BE2C (cell line): Measurements from ENCODE around the gene EPB41L4A.

Experiments used
- DNase-seq: peaks from one replicate; pipeline ENCODE4 v3.0.0-alpha.2; 2020
- H3K27me3 ChIP-seq: fragments of 250-450 bp; sonication (Bioruptor Pico); 2 replicates; pipeline ENCODE4 v1.5.1; 2020; ENCODE audit warnings: mild to moderate bottlenecking
- H3K36me3 ChIP-seq: fragments of 250-450 bp; sonication (Bioruptor Pico); 2 replicates; pipeline ENCODE4 v1.5.1; 2020; ENCODE audit warnings: mild to moderate bottlenecking
- H3K4me1 ChIP-seq: fragments of 250-450 bp; sonication (Bioruptor Pico); 2 replicates; pipeline ENCODE4 v1.5.1; 2020
- H3K4me3 ChIP-seq: 2 replicates; pipeline ENCODE4 v1.5.1; 2011; ENCODE audit warnings: low read depth, low read length
- H3K9me3 ChIP-seq: fragments of 250-450 bp; sonication (Bioruptor Pico); 2 replicates; pipeline ENCODE4 v1.5.1; 2020
- CTCF ChIP-seq: IDR thresholded peaks from 2 replicates; pipeline ENCODE4 v1.5.1; 2012; ENCODE audit warnings: mild to moderate bottlenecking, low read depth, low read length

EPB41L4A gene

GRCh38 chr5:112382886-112383285 is 36.2 kb downstream of the EPB41L4A start:
- H3K4me3 ChIP-seq, result no peak overlapping the region
- H3K4me1 ChIP-seq, result no peaks in the 10 kb centered on the region
- H3K27me3 ChIP-seq, result peaks cover 42% of the 10 kb centered on the region
- H3K9me3 ChIP-seq, result no peaks in the 10 kb centered on the region
- DNase-seq, result no peak
- TF ChIP-seq CTCF, result no peak
- H3K36me3 ChIP-seq, result no peaks in the 10 kb centered on the region

GRCh38 chr5:112381521-112381920 is 37.6 kb downstream of the EPB41L4A start:
- Histone ChIP-seq H3K4me1 (no peaks in the 10 kb centered on the region), H3K36me3 (no peaks in the 10 kb centered on the region), H3K4me3 (no peak overlapping the region), H3K27me3 (peaks cover 37% of the 10 kb centered on the region), H3K9me3 (no peaks in the 10 kb centered on the region)
- TF ChIP-seq CTCF, result no peak
- no peak for DNase-seq

- no peak for DNase-seq
- Histone ChIP-seq H3K4me3 (no peak overlapping the region), H3K9me3 (no peaks in the 10 kb centered on the region), H3K27me3 (peaks cover 34% of the 10 kb centered on the region), H3K4me1 (no peaks in the 10 kb centered on the region), H3K36me3 (no peaks in the 10 kb centered on the region)
- TF ChIP-seq CTCF, result no peak
Measured at GRCh38 chr5:112379542-112380325, 39.3 kb downstream of the EPB41L4A start.

- H3K36me3 ChIP-seq, result no peaks in the 10 kb centered on the region
- no peak for TF ChIP-seq CTCF
- no peaks in the 10 kb centered on the region for H3K9me3 ChIP-seq
- DNase-seq, result no peak
- no peaks in the 10 kb centered on the region for H3K4me1 ChIP-seq
- peaks cover 5% of the 10 kb centered on the region; the same call in 1 of the 2 replicates for H3K27me3 ChIP-seq
- H3K4me3 ChIP-seq, result no peak overlapping the region
Measured at GRCh38 chr5:112374818-112375217, 44.3 kb downstream of the EPB41L4A start.

- H3K4me1 ChIP-seq, result no peaks in the 10 kb centered on the region
- no peak for DNase-seq
- peaks cover 5% of the 10 kb centered on the region; the same call in 1 of the 2 replicates for H3K27me3 ChIP-seq
- H3K4me3 ChIP-seq, result no peak overlapping the region
- TF ChIP-seq CTCF, result no peak
- no peaks in the 10 kb centered on the region for H3K9me3 ChIP-seq
- no peaks in the 10 kb centered on the region for H3K36me3 ChIP-seq
Measured at GRCh38 chr5:112374356-112374755, 44.7 kb downstream of the EPB41L4A start.

- H3K36me3 ChIP-seq, result no peaks in the 10 kb centered on the region
- TF ChIP-seq CTCF, result no peak
- H3K27me3 ChIP-seq, result peaks cover 6% of the 10 kb centered on the region; the same call in 1 of the 2 replicates
- DNase-seq, result no peak
- H3K4me3 ChIP-seq, result no peak overlapping the region
- no peaks in the 10 kb centered on the region for H3K9me3 ChIP-seq
- H3K4me1 ChIP-seq, result no peaks in the 10 kb centered on the region
Measured at GRCh38 chr5:112373885-112374284, 45.2 kb downstream of the EPB41L4A start.
